Ovary (tissue), 3 donors: ENCODE results near the gene TULP4.

ENCODE experiments used
- CTCF ChIP-seq, 3 donors: fragments of 450-650 bp in 2 of 3; fragments of 200-600 bp in 1 of 3; IDR thresholded peaks; one replicate each; pipeline versions ENCODE4 v1.5.1 to v1.8.0; 2016 to 2022; ENCODE audit warnings: antibody characterized with exemption in 3 of 3, mild to moderate bottlenecking in 1 of 3
- POLR2A ChIP-seq: fragments of 450-650 bp; IDR thresholded peaks from one replicate; pipeline ENCODE4 v1.6.1; 2017; ENCODE audit warnings: antibody characterized with exemption, mild to moderate bottlenecking, moderate library complexity
- donor health status: DM: no; HTN: no; CAD: no.

- TF ChIP-seq CTCF (IDR thresholded peaks at IDR 0.05) (no peak), POLR2A (no peak)
Observed at GRCh38 chr6:158388727-158389126, 76.5 kb downstream of the TULP4 start.
